CD8-positive, alpha-beta memory T cell (primary cell): ENCODE results near the gene MAST3. TPM values are rescaled to one million over a fixed set of nuclear protein-coding genes. Genes with fewer than 3 reads are reported as not detected.
A peak's percentile ranks its signal among the peaks of the same experiment; 100 is the strongest.

Source experiments
- CTCF ChIA-PET: fragments of 350-600 bp; sonication (Branson Sonifier 250); formaldehyde crosslinking; loops from one replicate; lab custom pipeline; 2021; ENCODE audit warnings: antibody characterized with exemption; lab: Charles Lee
- POLR2A ChIA-PET: fragments of 350-600 bp; sonication (Branson Sonifier 250); formaldehyde crosslinking; loops from one replicate; lab custom pipeline; 2021; ENCODE audit warnings: antibody characterized with exemption; lab: Charles Lee
- DNase-seq, 5 donors: peaks; one replicate each; pipeline versions ENCODE4 v3.0.0 to v3.0.0-alpha.2; 2020 to 2022; ENCODE audit warnings: mixed read lengths in 1 of 5
- H3K27ac ChIP-seq: one replicate; pipeline ENCODE4 v1.7.0; 2013; ENCODE audit warnings: low read depth, mild to moderate bottlenecking, low read length, moderate library complexity
- H3K27me3 ChIP-seq: 2 replicates; pipeline ENCODE4 v1.7.0; 2013; ENCODE audit warnings: low read length, mild to moderate bottlenecking; ENCODE audit not compliant: insufficient read depth, poor library complexity, severe bottlenecking
- H3K36me3 ChIP-seq: 2 replicates; pipeline ENCODE4 v1.7.0; 2013; ENCODE audit warnings: mild to moderate bottlenecking, low read length, moderate library complexity; ENCODE audit not compliant: insufficient read depth
- H3K4me1 ChIP-seq: 2 replicates; pipeline ENCODE4 v1.7.0; 2013; ENCODE audit warnings: mild to moderate bottlenecking, low read length, moderate library complexity; ENCODE audit not compliant: insufficient read depth
- H3K4me3 ChIP-seq: 2 replicates; pipeline ENCODE4 v1.7.0; 2013; ENCODE audit warnings: mild to moderate bottlenecking, low read length
- H3K9me3 ChIP-seq: 2 replicates; pipeline ENCODE4 v1.7.0; 2013; ENCODE audit warnings: mild to moderate bottlenecking, low read length
- H3K27ac Mint-ChIP-seq, 8 donors: one replicate each; pipeline ENCODE4 v1.8.0; 2020 to 2021; ENCODE audit warnings: mixed read lengths in 8 of 8, mild to moderate bottlenecking in 6 of 8, inconsistent platforms in 3 of 8, moderate library complexity in 3 of 8
- H3K27me3 Mint-ChIP-seq, 2 donors: one replicate each; pipeline ENCODE4 v1.8.0; 2020 to 2021; ENCODE audit warnings: mixed read lengths in 2 of 2, mild to moderate bottlenecking in 1 of 2, moderate library complexity in 1 of 2
- H3K36me3 Mint-ChIP-seq, 3 donors: one replicate each; pipeline ENCODE4 v1.8.0; 2020 to 2021; ENCODE audit warnings: mixed read lengths in 3 of 3, inconsistent platforms in 1 of 3, mild to moderate bottlenecking in 1 of 3
- H3K4me1 Mint-ChIP-seq, 3 donors: one replicate each; pipeline ENCODE4 v1.8.0; 2020 to 2021; ENCODE audit warnings: mixed read lengths in 3 of 3, inconsistent platforms in 1 of 3, mild to moderate bottlenecking in 1 of 3
- H3K4me3 Mint-ChIP-seq, 7 donors: one replicate each; pipeline ENCODE4 v1.8.0; 2020 to 2021; ENCODE audit warnings: mixed read lengths in 7 of 7, mild to moderate bottlenecking in 6 of 7, moderate library complexity in 4 of 7, inconsistent platforms in 2 of 7
- H3K9me3 Mint-ChIP-seq, 5 donors: one replicate each; pipeline ENCODE4 v1.8.0; 2020 to 2022; ENCODE audit warnings: mixed read lengths in 5 of 5, mild to moderate bottlenecking in 3 of 5, moderate library complexity in 2 of 5, inconsistent platforms in 1 of 5
- polyA plus RNA-seq: library from polyadenylated mRNA; unstranded; fragments of 300-500 nt; fragmentation: Illumina TruSeq; gene quantifications from one replicate; pipeline ENCODE4 v1.2.3, GENCODE V29; 2021
- total RNA-seq, 2 experiments: library from RNA; stranded (reverse); gene quantifications; one replicate each; pipeline ENCODE4 v1.2.3, GENCODE V29; 2021

MAST3 gene
- total and polyA plus RNA-seq, 3 experiments from 2014 or later: 15.0 to 18.6 (median 15.9) TPM

DNA sequence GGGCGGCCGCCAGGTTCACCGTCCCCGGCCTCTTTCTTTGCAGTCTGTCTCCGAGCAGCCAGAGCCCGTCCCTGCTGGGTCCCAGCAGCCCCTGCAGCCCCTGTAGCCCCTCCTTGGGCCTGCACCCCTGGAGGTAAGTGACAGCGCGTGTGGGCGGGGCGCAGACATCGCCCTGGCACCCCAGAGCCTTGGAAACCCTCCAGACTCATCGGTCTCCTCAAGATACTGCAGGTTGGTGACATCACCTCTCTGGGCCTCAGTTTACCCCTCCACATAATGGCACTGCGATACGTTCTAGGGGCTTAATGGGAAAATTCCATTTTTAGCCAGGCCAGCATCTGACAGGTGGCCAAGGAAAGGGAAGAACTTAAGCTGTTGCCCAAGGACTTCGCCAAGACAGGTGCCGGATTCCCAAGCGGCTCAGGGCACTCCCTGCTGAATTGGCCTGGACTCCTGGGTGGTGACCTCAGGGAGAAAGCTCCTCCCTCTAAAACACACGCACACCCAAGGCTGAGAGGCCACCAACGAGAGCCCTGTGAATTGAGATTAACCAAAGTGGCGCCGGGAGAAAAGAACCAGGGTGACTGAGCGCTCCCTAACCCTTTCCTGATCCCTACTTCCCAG, 13.1 kb downstream of the MAST3 start:
- peaks cover 0 to 10% (median 0%) of the 10 kb centered on the region in 3 donors for H3K36me3 Mint-ChIP-seq
- POLR2A ChIA-PET: interaction anchor here (0.6 to 2.5 kb wide), 10 partner anchors 9 to 110 kb away, joined by 3 to 18 read pairs (median 4); partner anchors contain the start of genes IL12RB1, MAST3 and MPV17L2
- no peaks in the 10 kb centered on the region for H3K27me3 Mint-ChIP-seq
- H3K4me3 ChIP-seq: peak overlapping the region; percentile 61
- H3K36me3 ChIP-seq: no peaks in the 10 kb centered on the region
- peak overlapping the region in 3 of 8 donors; percentile 27 to 88 (median 73) for H3K27ac Mint-ChIP-seq
- peaks cover 12% of the 10 kb centered on the region for H3K4me1 ChIP-seq
- peaks cover 16 to 30% (median 18%) of the 10 kb centered on the region in 3 donors for H3K4me1 Mint-ChIP-seq
- CTCF ChIA-PET: interaction anchor here (0.8 to 5.6 kb wide), 20 partner anchors 7 to 217 kb away, joined by 3 to 28 read pairs (median 6); partner anchors contain the start of genes ARRDC2, IL12RB1, MAST3 and PIK3R2
- H3K27me3 ChIP-seq: no peaks in the 10 kb centered on the region
- no peaks in the 10 kb centered on the region for H3K9me3 Mint-ChIP-seq
- no peak for DNase-seq
- H3K9me3 ChIP-seq: no peaks in the 10 kb centered on the region
- H3K27ac ChIP-seq: peak overlapping the region; percentile 51
- peak overlapping the region in 6 of 7 donors; percentile 57 to 86 (median 70) for H3K4me3 Mint-ChIP-seq

GRCh38 chr19:18112989-18113478, 15.5 kb downstream of the MAST3 start:
- Histone ChIP-seq H3K27ac (no peak overlapping the region), H3K36me3 (no peaks in the 10 kb centered on the region), H3K27me3 (no peaks in the 10 kb centered on the region), H3K4me3 (no peak overlapping the region), H3K9me3 (no peaks in the 10 kb centered on the region), H3K4me1 (peaks cover 21% of the 10 kb centered on the region)
- DNase-seq: peak; percentile 58 to 82 (median 64)
- Mint-ChIP-seq H3K9me3 (no peaks in the 10 kb centered on the region), H3K4me3 (peak overlapping the region in 2 of 7 donors; percentile 32 to 82), H3K36me3 (peaks cover 0 to 10% (median 0%) of the 10 kb centered on the region in 3 donors), H3K27me3 (no peaks in the 10 kb centered on the region), H3K4me1 (peaks cover 21 to 39% (median 23%) of the 10 kb centered on the region in 3 donors), H3K27ac (peak overlapping the region in 4 of 8 donors; percentile 2 to 58 (median 46))
- CTCF ChIA-PET: interaction anchor here (0.6 to 5.6 kb wide), 22 partner anchors 9 to 301 kb away, joined by 3 to 28 read pairs (median 4); partner anchors contain the start of genes IL12RB1 and PIK3R2
- POLR2A ChIA-PET: no interaction called here

- Mint-ChIP-seq H3K4me1 (peaks cover 21 to 44% (median 26%) of the 10 kb centered on the region in 3 donors), H3K27me3 (no peaks in the 10 kb centered on the region), H3K36me3 (peaks cover 0 to 10% (median 0%) of the 10 kb centered on the region in 3 donors), H3K4me3 (peak overlapping the region in 1 of 7 donors; percentile 55), H3K27ac (peak overlapping the region in 2 of 8 donors; percentile 27 to 62), H3K9me3 (no peaks in the 10 kb centered on the region)
- DNase-seq: no peak
- H3K36me3 ChIP-seq: no peaks in the 10 kb centered on the region
- POLR2A ChIA-PET: no interaction called here
- H3K4me3 ChIP-seq: no peak overlapping the region
- CTCF ChIA-PET: interaction anchor here (0.7 to 5.6 kb wide), 14 partner anchors 10 to 166 kb away, joined by 3 to 28 read pairs (median 4); partner anchors contain the start of genes IL12RB1 and PIK3R2
- H3K27ac ChIP-seq: no peak overlapping the region
- H3K4me1 ChIP-seq: peaks cover 27% of the 10 kb centered on the region
- no peaks in the 10 kb centered on the region for H3K9me3 ChIP-seq
- no peaks in the 10 kb centered on the region for H3K27me3 ChIP-seq
These were observed 16.2 kb downstream of the MAST3 start for GRCh38 chr19:18113827-18114226.

DNA sequence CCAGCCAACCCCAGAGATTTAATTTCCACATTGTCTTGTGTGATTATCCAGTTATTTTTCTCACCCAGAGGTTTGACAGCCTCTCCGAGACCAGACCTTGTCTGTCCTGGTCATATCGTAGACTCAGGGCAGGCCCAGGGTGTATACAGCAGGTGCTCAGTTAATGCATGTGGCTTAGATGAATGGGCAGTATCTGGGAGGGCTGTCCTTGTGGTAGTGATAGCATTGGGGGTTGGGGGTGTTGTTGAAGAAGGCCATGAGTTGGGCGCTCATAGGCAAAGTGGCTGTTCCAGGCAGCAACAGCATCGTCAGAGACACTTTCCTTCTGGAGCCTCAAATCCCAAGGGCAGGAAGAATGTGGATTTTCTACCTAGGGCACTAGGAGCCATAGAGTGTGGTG, 16.9 kb downstream of the MAST3 start:
- no peak for DNase-seq
- Histone ChIP-seq H3K36me3 (no peaks in the 10 kb centered on the region), H3K27me3 (no peaks in the 10 kb centered on the region), H3K4me1 (peaks cover 34% of the 10 kb centered on the region), H3K9me3 (no peaks in the 10 kb centered on the region), H3K4me3 (no peak overlapping the region), H3K27ac (no peak overlapping the region)
- Mint-ChIP-seq H3K27ac (peak overlapping the region in 1 of 8 donors; percentile 62), H3K4me3 (peak overlapping the region in 2 of 7 donors; percentile 19 to 55), H3K9me3 (no peaks in the 10 kb centered on the region), H3K4me1 (peaks cover 22 to 45% (median 27%) of the 10 kb centered on the region in 3 donors), H3K36me3 (peaks cover 0 to 12% (median 0%) of the 10 kb centered on the region in 3 donors), H3K27me3 (no peaks in the 10 kb centered on the region)
- ChIA-PET POLR2A (no interaction called here), CTCF (interaction anchor here (3.1 kb wide), 1 partner anchor 54 kb away, joined by 16 read pairs; no protein-coding TSS in a partner anchor)

- no peaks in the 10 kb centered on the region for H3K27me3 ChIP-seq
- H3K4me1 ChIP-seq: peaks cover 32% of the 10 kb centered on the region
- Mint-ChIP-seq H3K36me3 (peaks cover 0 to 26% (median 2%) of the 10 kb centered on the region in 3 donors), H3K4me1 (peaks cover 33 to 47% (median 33%) of the 10 kb centered on the region in 3 donors), H3K9me3 (no peaks in the 10 kb centered on the region), H3K27ac (peak overlapping the region in 7 of 8 donors; percentile 82 to 94 (median 86)), H3K4me3 (peak overlapping the region; percentile 73 to 97 (median 86)), H3K27me3 (peaks cover 0 to 2% of the 10 kb centered on the region in 2 donors)
- H3K27ac ChIP-seq: peak overlapping the region; percentile 57
- H3K9me3 ChIP-seq: no peaks in the 10 kb centered on the region
- ChIA-PET POLR2A (interaction anchor here (0.6 to 2.3 kb wide), 6 partner anchors 13 to 164 kb away, joined by 3 to 11 read pairs (median 4); partner anchors contain the start of gene JUND), CTCF (interaction anchor here (0.6 to 4.1 kb wide), 4 partner anchors 25 to 73 kb away, joined by 3 to 19 read pairs (median 9); partner anchors contain the start of gene PIK3R2)
- H3K36me3 ChIP-seq: peaks cover 8% of the 10 kb centered on the region
- peak in 1 of 5 donors; percentile 16 for DNase-seq
- peak overlapping the region; percentile 29 for H3K4me3 ChIP-seq
These were observed 19.8 kb downstream of the MAST3 start for GRCh38 chr19:18117364-18117691.

- H3K27ac ChIP-seq: peak overlapping the region; percentile 72
- Mint-ChIP-seq H3K27ac (peak overlapping the region in 7 of 8 donors; percentile 86 to 100 (median 98)), H3K27me3 (peaks cover 0 to 2% of the 10 kb centered on the region in 2 donors), H3K9me3 (no peaks in the 10 kb centered on the region), H3K36me3 (peaks cover 0 to 31% (median 2%) of the 10 kb centered on the region in 3 donors), H3K4me3 (peak overlapping the region; percentile 86 to 97 (median 92)), H3K4me1 (peaks cover 30 to 42% (median 31%) of the 10 kb centered on the region in 3 donors)
- DNase-seq: peak; percentile 95 to 97 (median 96)
- H3K27me3 ChIP-seq: no peaks in the 10 kb centered on the region
- peaks cover 13% of the 10 kb centered on the region for H3K36me3 ChIP-seq
- H3K9me3 ChIP-seq: no peaks in the 10 kb centered on the region
- ChIA-PET POLR2A (interaction anchor here (0.6 to 2.6 kb wide), 8 partner anchors 13 to 164 kb away, joined by 3 to 12 read pairs (median 4); partner anchors contain the start of genes JUND and MAST3), CTCF (interaction anchor here (0.6 to 4.1 kb wide), 5 partner anchors 26 to 73 kb away, joined by 3 to 19 read pairs (median 5); partner anchors contain the start of genes IL12RB1 and PIK3R2)
- peak overlapping the region; percentile 91 for H3K4me3 ChIP-seq
- peaks cover 32% of the 10 kb centered on the region for H3K4me1 ChIP-seq
These were observed 20.3 kb downstream of the MAST3 start for GRCh38 chr19:18117692-18118378.

DNA sequence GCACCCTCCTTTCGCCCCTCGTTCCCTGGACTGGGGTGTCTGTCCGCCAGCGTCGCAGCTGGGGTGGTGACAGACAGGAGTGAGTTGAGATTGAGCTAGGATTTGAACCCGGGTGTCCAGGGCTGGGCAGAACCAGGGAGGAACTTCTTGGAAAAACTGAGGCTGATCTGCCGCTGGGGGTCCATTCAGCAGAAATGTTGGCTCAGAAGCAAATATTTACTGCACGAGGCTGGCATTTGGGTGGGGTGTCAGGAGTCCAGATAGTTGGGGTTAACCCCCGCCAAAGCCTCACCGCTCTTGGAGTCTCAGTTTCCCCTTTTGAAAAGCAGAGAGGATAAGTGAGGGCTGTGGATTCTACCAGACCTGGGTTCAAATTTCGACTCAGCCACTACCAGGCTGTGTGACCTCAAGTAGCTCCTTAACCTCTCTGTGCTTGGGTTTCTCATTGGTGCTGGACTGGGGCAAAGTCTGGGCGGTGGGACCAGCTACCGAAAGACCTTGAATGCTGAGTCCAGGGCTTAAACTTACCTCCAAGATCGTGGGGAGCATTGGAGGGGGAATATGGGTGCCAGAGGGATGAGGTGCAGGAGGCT, 20.9 kb downstream of the MAST3 start:
- H3K27me3 Mint-ChIP-seq: peaks cover 0 to 2% of the 10 kb centered on the region in 2 donors
- CTCF ChIA-PET: interaction anchor here (0.8 to 4.1 kb wide), 10 partner anchors 21 to 210 kb away, joined by 3 to 19 read pairs (median 3); partner anchors contain the start of genes IL12RB1, MAST3 and PIK3R2
- peaks cover 28 to 40% (median 30%) of the 10 kb centered on the region in 3 donors for H3K4me1 Mint-ChIP-seq
- H3K36me3 Mint-ChIP-seq: peaks cover 0 to 34% (median 2%) of the 10 kb centered on the region in 3 donors
- peak in 1 of 5 donors; percentile 18 for DNase-seq
- peak overlapping the region; percentile 86 to 97 (median 92) for H3K4me3 Mint-ChIP-seq
- no peaks in the 10 kb centered on the region for H3K27me3 ChIP-seq
- H3K4me3 ChIP-seq: peak overlapping the region; percentile 91
- peak overlapping the region; percentile 72 for H3K27ac ChIP-seq
- POLR2A ChIA-PET: interaction anchor here (1.0 to 2.6 kb wide), 4 partner anchors 20 to 118 kb away, joined by 4 to 20 read pairs (median 10); partner anchors contain the start of genes MAST3 and PIK3R2
- peaks cover 32% of the 10 kb centered on the region for H3K4me1 ChIP-seq
- no peaks in the 10 kb centered on the region for H3K9me3 ChIP-seq
- no peaks in the 10 kb centered on the region for H3K9me3 Mint-ChIP-seq
- peak overlapping the region; percentile 3 to 100 (median 98) for H3K27ac Mint-ChIP-seq
- peaks cover 20% of the 10 kb centered on the region for H3K36me3 ChIP-seq
